SK-N-SH (cell line): ENCODE measurements around the gene IL5. TPM values are rescaled to one million over a fixed set of nuclear protein-coding genes. Genes with fewer than 3 reads are reported as not detected.

ENCODE experiments used
- CTCF ChIA-PET: fragments of 300-600, 350-600 bp; formaldehyde crosslinking; extraction: SDS; loops from one replicate; lab custom pipeline; 2021; lab: Yijun Ruan, JAX
- POLR2A ChIA-PET: fragments of 350-600 bp; sonication (Branson Sonifier 250); formaldehyde crosslinking; extraction: SDS; loops from one replicate; lab custom pipeline; 2020; ENCODE audit warnings: antibody characterized with exemption, inconsistent platforms; lab: Yijun Ruan, JAX
- DNase-seq: peaks from one replicate; pipeline ENCODE4 v3.0.0; 2012
- H2AFZ ChIP-seq: fragments of 200-600 bp; sonication (generic); 2 replicates; pipeline ENCODE4 v1.8.1; 2016; ENCODE audit warnings: antibody characterized with exemption, mild to moderate bottlenecking, low read depth
- H3F3A ChIP-seq: fragments of 200-600 bp; sonication (generic); replicated peaks from 2 replicates; pipeline ENCODE3; 2016; ENCODE audit warnings: antibody characterized with exemption, mild to moderate bottlenecking; ENCODE audit not compliant: insufficient read depth
- H3K27ac ChIP-seq, 2 experiments: fragments of 200-500 bp in 1 of 2; fragments of 200-600 bp in 1 of 2; sonication (Bioruptor generic) in 1 of 2; sonication (generic), shearing (Covaris generic) in 1 of 2; 2 replicates each; pipeline versions ENCODE4 v1.5.1 to v1.6.1; 2014 to 2016; ENCODE audit warnings: low read depth in 2 of 2, inconsistent platforms in 1 of 2, low read length in 1 of 2, mild to moderate bottlenecking in 1 of 2, mixed read lengths in 1 of 2
- H3K27me3 ChIP-seq: fragments of 200-600 bp; sonication (generic), shearing (Covaris generic); 2 replicates; pipeline ENCODE4 v1.6.1; 2016; ENCODE audit warnings: mixed run types; ENCODE audit not compliant: insufficient read depth
- H3K36me3 ChIP-seq, 2 experiments: fragments of 200-500 bp in 1 of 2; fragments of 200-600 bp in 1 of 2; sonication (Bioruptor generic) in 1 of 2; sonication (generic) in 1 of 2; replicated peaks in 1 of 2; 2 replicates each; pipeline versions ENCODE3 to v1.5.1; 2014 to 2016; ENCODE audit warnings: low read length in 1 of 2, mild to moderate bottlenecking in 1 of 2; ENCODE audit not compliant: insufficient read depth in 2 of 2, control insufficient read depth in 1 of 2
- H3K4me1 ChIP-seq, 2 experiments: fragments of 200-500 bp in 1 of 2; fragments of 200-600 bp in 1 of 2; sonication (Bioruptor generic) in 1 of 2; sonication (generic), shearing (Covaris generic) in 1 of 2; 2 replicates each; pipeline versions ENCODE4 v1.5.1 to v1.6.1; 2014 to 2016; ENCODE audit warnings: low read depth in 1 of 2, low read length in 1 of 2, mixed run types in 1 of 2; ENCODE audit not compliant: insufficient read depth in 2 of 2, control insufficient read depth in 1 of 2
- H3K4me2 ChIP-seq: fragments of 200-600 bp; sonication (generic), shearing (Covaris generic); 2 replicates; pipeline ENCODE4 v1.6.1; 2017; ENCODE audit warnings: mixed run types
- H3K4me3 ChIP-seq, 2 experiments: fragments of 200-500 bp in 1 of 2; fragments of 200-600 bp in 1 of 2; sonication (Bioruptor generic) in 1 of 2; sonication (generic), shearing (Covaris generic) in 1 of 2; 2 replicates each; pipeline versions ENCODE4 v1.5.1 to v1.8.1; 2014 to 2016; ENCODE audit warnings: low read depth in 2 of 2, inconsistent platforms in 1 of 2, low read length in 1 of 2, mild to moderate bottlenecking in 1 of 2, mixed read lengths in 1 of 2, moderate library complexity in 1 of 2
- H3K79me2 ChIP-seq: fragments of 200-600 bp; sonication (generic); 2 replicates; pipeline ENCODE4 v1.8.1; 2017; ENCODE audit warnings: mild to moderate bottlenecking; ENCODE audit not compliant: insufficient read depth
- H3K9ac ChIP-seq: fragments of 200-600 bp; sonication (generic); 2 replicates; pipeline ENCODE4 v1.6.1; 2017; ENCODE audit warnings: mixed run types
- H3K9me2 ChIP-seq: fragments of 200-600 bp; sonication (generic); 2 replicates; pipeline ENCODE4 v1.6.1; 2017; ENCODE audit warnings: mixed run types
- H3K9me3 ChIP-seq: fragments of 200-600 bp; sonication (generic); 2 replicates; pipeline ENCODE4 v1.6.1; 2017; ENCODE audit warnings: mixed run types, mild to moderate bottlenecking, moderate library complexity
- H4K20me1 ChIP-seq: fragments of 200-600 bp; sonication (generic); 2 replicates; pipeline ENCODE4 v1.6.1; 2017; ENCODE audit warnings: mild to moderate bottlenecking, mixed run types; ENCODE audit not compliant: insufficient read depth
- CTCF ChIP-seq: fragments of 200-600 bp; sonication (generic); IDR thresholded peaks from 2 replicates; pipeline ENCODE4 v1.6.1; 2017; ENCODE audit warnings: antibody characterized with exemption, mild to moderate bottlenecking, moderate library complexity
- ELF1 ChIP-seq: IDR thresholded peaks from 2 replicates; pipeline ENCODE4 v1.4.0; 2012
- FOXJ3 ChIP-seq: sonication (generic); formaldehyde crosslinking; IDR thresholded peaks from 2 replicates; pipeline ENCODE4 v1.5.1; 2020; ENCODE audit warnings: mild to moderate bottlenecking, missing genetic modification reagents
- JUND ChIP-seq: IDR thresholded peaks from 2 replicates; pipeline ENCODE4 v1.4.0; 2012
- MEF2A ChIP-seq: IDR thresholded peaks from 2 replicates; pipeline ENCODE4 v1.4.0; 2012; ENCODE audit warnings: low read depth, borderline replicate concordance
- MXI1 ChIP-seq: IDR thresholded peaks from 2 replicates; pipeline ENCODE4 v1.6.1; 2012; ENCODE audit warnings: mild to moderate bottlenecking, low read depth, low read length, improper control_type of control experiment
- NFIC ChIP-seq: IDR thresholded peaks from 2 replicates; pipeline ENCODE4 v1.4.0; 2012; ENCODE audit warnings: borderline replicate concordance
- RCOR1 ChIP-seq: fragments of 150-350 bp; IDR thresholded peaks from 2 replicates; pipeline ENCODE4 v1.6.1; 2017; ENCODE audit warnings: antibody characterized with exemption, low read length
- REST ChIP-seq: IDR thresholded peaks from 2 replicates; pipeline ENCODE4 v1.6.1; 2012; ENCODE audit warnings: mild to moderate bottlenecking, low read depth, low read length, moderate library complexity
- RXRA ChIP-seq: IDR thresholded peaks from 2 replicates; pipeline ENCODE4 v1.4.0; 2012; ENCODE audit warnings: low read depth, mild to moderate bottlenecking, borderline replicate concordance
- TCF12 ChIP-seq: IDR thresholded peaks from 2 replicates; pipeline ENCODE4 v1.4.0; 2012
- TEAD4 ChIP-seq: IDR thresholded peaks from 2 replicates; pipeline ENCODE4 v1.4.0; 2012; ENCODE audit warnings: mild to moderate bottlenecking, borderline replicate concordance; ENCODE audit not compliant: insufficient read depth
- WGBS: methylation state at CpG from one replicate; pipeline ENCODE4 v1.1.6; 2017; ENCODE audit warnings: low lambda C conversion rate; 5-methylcytosine and 5-hydroxymethylcytosine counted together
- polyA plus RNA-seq, 3 experiments: library from polyadenylated mRNA; depleted of rRNA; stranded (reverse); fragments of >200 nt; gene quantifications; 2 replicates each; pipeline ENCODE4 v1.2.3, GENCODE V29; 2012
- TF ChIP-seq, protein P1 (sequence below): fragments of 150-350 bp; IDR thresholded peaks from 2 replicates; pipeline ENCODE4 v1.6.1; 2017; ENCODE audit warnings: antibody characterized with exemption, low read length, low read depth, borderline replicate concordance

Gene IL5
- polyA plus RNA-seq, 1 of the 3 experiments (the other 2 are of a cell fraction), result not detected

- Histone ChIP-seq H3K9me2 (no peaks in the 10 kb centered on the region), H2AFZ (no peak overlapping the region), H3K9ac (no peak overlapping the region), H3K79me2 (peaks cover 19% of the 10 kb centered on the region), H3K4me1 (peaks cover 21 to 40% of the 10 kb centered on the region in 2 experiments), H3K27ac (no peak overlapping the region), H3K36me3 (peaks cover 0 to 3% of the 10 kb centered on the region in 2 experiments), H3F3A (peaks cover 26% of the 10 kb centered on the region), H3K4me2 (no peak overlapping the region), H3K27me3 (no peaks in the 10 kb centered on the region), H4K20me1 (peaks cover 17% of the 10 kb centered on the region), H3K9me3 (no peaks in the 10 kb centered on the region), H3K4me3 (no peak overlapping the region)
- no peak for DNase-seq
- 100% methylated on average over 4 of the region's 4 CpGs for WGBS
- POLR2A ChIA-PET, result no interaction called here
- TF ChIP-seq NFIC (no peak), TEAD4 (no peak), RCOR1 (no peak), REST (no peak), CTCF (no peak), JUND (no peak), FOXJ3 (CRISPR knock-in tag) (no peak), MXI1 (no peak), ELF1 (no peak), MEF2A (no peak), RXRA (no peak), TCF12 (no peak)
- TF ChIP-seq, protein P1, sequence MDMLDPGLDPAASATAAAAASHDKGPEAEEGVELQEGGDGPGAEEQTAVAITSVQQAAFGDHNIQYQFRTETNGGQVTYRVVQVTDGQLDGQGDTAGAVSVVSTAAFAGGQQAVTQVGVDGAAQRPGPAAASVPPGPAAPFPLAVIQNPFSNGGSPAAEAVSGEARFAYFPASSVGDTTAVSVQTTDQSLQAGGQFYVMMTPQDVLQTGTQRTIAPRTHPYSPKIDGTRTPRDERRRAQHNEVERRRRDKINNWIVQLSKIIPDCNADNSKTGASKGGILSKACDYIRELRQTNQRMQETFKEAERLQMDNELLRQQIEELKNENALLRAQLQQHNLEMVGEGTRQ, result no peak
- CTCF ChIA-PET, result interaction anchor here (1.1 to 4.8 kb wide), 3 partner anchors 8 to 67 kb away, joined by 3 to 37 read pairs (median 13); no protein-coding TSS in a partner anchor
Observed at GRCh38 chr5:132493241-132493640, 50.1 kb downstream of the IL5 start.
